SK-N-SH (cell line): ENCODE data around the gene LRP6. TPM values are rescaled to one million over a fixed set of nuclear protein-coding genes. Genes with fewer than 3 reads are reported as not detected.
A peak's percentile ranks its signal among the peaks of the same experiment; 100 is the strongest.

Experiments
- CTCF ChIA-PET: fragments of 300-600, 350-600 bp; formaldehyde crosslinking; extraction: SDS; loops from one replicate; lab custom pipeline; 2021; lab: Yijun Ruan, JAX
- POLR2A ChIA-PET: fragments of 350-600 bp; sonication (Branson Sonifier 250); formaldehyde crosslinking; extraction: SDS; loops from one replicate; lab custom pipeline; 2020; ENCODE audit warnings: antibody characterized with exemption, inconsistent platforms; lab: Yijun Ruan, JAX
- DNase-seq: peaks from one replicate; pipeline ENCODE4 v3.0.0; 2012
- H2AFZ ChIP-seq: fragments of 200-600 bp; sonication (generic); 2 replicates; pipeline ENCODE4 v1.8.1; 2016; ENCODE audit warnings: antibody characterized with exemption, mild to moderate bottlenecking, low read depth
- H3F3A ChIP-seq: fragments of 200-600 bp; sonication (generic); replicated peaks from 2 replicates; pipeline ENCODE3; 2016; ENCODE audit warnings: antibody characterized with exemption, mild to moderate bottlenecking; ENCODE audit not compliant: insufficient read depth
- H3K27ac ChIP-seq, 2 experiments: fragments of 200-500 bp in 1 of 2; fragments of 200-600 bp in 1 of 2; sonication (Bioruptor generic) in 1 of 2; sonication (generic), shearing (Covaris generic) in 1 of 2; 2 replicates each; pipeline versions ENCODE4 v1.5.1 to v1.6.1; 2014 to 2016; ENCODE audit warnings: low read depth in 2 of 2, inconsistent platforms in 1 of 2, low read length in 1 of 2, mild to moderate bottlenecking in 1 of 2, mixed read lengths in 1 of 2
- H3K27me3 ChIP-seq: fragments of 200-600 bp; sonication (generic), shearing (Covaris generic); 2 replicates; pipeline ENCODE4 v1.6.1; 2016; ENCODE audit warnings: mixed run types; ENCODE audit not compliant: insufficient read depth
- H3K36me3 ChIP-seq, 2 experiments: fragments of 200-500 bp in 1 of 2; fragments of 200-600 bp in 1 of 2; sonication (Bioruptor generic) in 1 of 2; sonication (generic) in 1 of 2; replicated peaks in 1 of 2; 2 replicates each; pipeline versions ENCODE3 to v1.5.1; 2014 to 2016; ENCODE audit warnings: low read length in 1 of 2, mild to moderate bottlenecking in 1 of 2; ENCODE audit not compliant: insufficient read depth in 2 of 2, control insufficient read depth in 1 of 2
- H3K4me1 ChIP-seq, 2 experiments: fragments of 200-500 bp in 1 of 2; fragments of 200-600 bp in 1 of 2; sonication (Bioruptor generic) in 1 of 2; sonication (generic), shearing (Covaris generic) in 1 of 2; 2 replicates each; pipeline versions ENCODE4 v1.5.1 to v1.6.1; 2014 to 2016; ENCODE audit warnings: low read depth in 1 of 2, low read length in 1 of 2, mixed run types in 1 of 2; ENCODE audit not compliant: insufficient read depth in 2 of 2, control insufficient read depth in 1 of 2
- H3K4me2 ChIP-seq: fragments of 200-600 bp; sonication (generic), shearing (Covaris generic); 2 replicates; pipeline ENCODE4 v1.6.1; 2017; ENCODE audit warnings: mixed run types
- H3K4me3 ChIP-seq, 2 experiments: fragments of 200-500 bp in 1 of 2; fragments of 200-600 bp in 1 of 2; sonication (Bioruptor generic) in 1 of 2; sonication (generic), shearing (Covaris generic) in 1 of 2; 2 replicates each; pipeline versions ENCODE4 v1.5.1 to v1.8.1; 2014 to 2016; ENCODE audit warnings: low read depth in 2 of 2, inconsistent platforms in 1 of 2, low read length in 1 of 2, mild to moderate bottlenecking in 1 of 2, mixed read lengths in 1 of 2, moderate library complexity in 1 of 2
- H3K79me2 ChIP-seq: fragments of 200-600 bp; sonication (generic); 2 replicates; pipeline ENCODE4 v1.8.1; 2017; ENCODE audit warnings: mild to moderate bottlenecking; ENCODE audit not compliant: insufficient read depth
- H3K9ac ChIP-seq: fragments of 200-600 bp; sonication (generic); 2 replicates; pipeline ENCODE4 v1.6.1; 2017; ENCODE audit warnings: mixed run types
- H3K9me2 ChIP-seq: fragments of 200-600 bp; sonication (generic); 2 replicates; pipeline ENCODE4 v1.6.1; 2017; ENCODE audit warnings: mixed run types
- H3K9me3 ChIP-seq: fragments of 200-600 bp; sonication (generic); 2 replicates; pipeline ENCODE4 v1.6.1; 2017; ENCODE audit warnings: mixed run types, mild to moderate bottlenecking, moderate library complexity
- H4K20me1 ChIP-seq: fragments of 200-600 bp; sonication (generic); 2 replicates; pipeline ENCODE4 v1.6.1; 2017; ENCODE audit warnings: mild to moderate bottlenecking, mixed run types; ENCODE audit not compliant: insufficient read depth
- FOSL2 ChIP-seq: IDR thresholded peaks from 2 replicates; pipeline ENCODE4 v1.4.0; 2012; ENCODE audit warnings: low read depth, mild to moderate bottlenecking, moderate library complexity, borderline replicate concordance
- FOXM1 ChIP-seq: IDR thresholded peaks from 2 replicates; pipeline ENCODE4 v1.4.0; 2012; ENCODE audit warnings: low read depth, mild to moderate bottlenecking
- GATA2 ChIP-seq: sonication (generic); formaldehyde crosslinking; IDR thresholded peaks from 2 replicates; pipeline ENCODE4 v1.5.0; 2020; ENCODE audit warnings: mild to moderate bottlenecking, missing genetic modification reagents
- MXI1 ChIP-seq: IDR thresholded peaks from 2 replicates; pipeline ENCODE4 v1.6.1; 2012; ENCODE audit warnings: mild to moderate bottlenecking, low read depth, low read length, improper control_type of control experiment
- NRF1 ChIP-seq: IDR thresholded peaks from 2 replicates; pipeline ENCODE4 v1.6.1; 2012; ENCODE audit warnings: low read depth, mild to moderate bottlenecking, low read length
- POLR2AphosphoS5 ChIP-seq: IDR thresholded peaks from 2 replicates; pipeline ENCODE4 v1.6.1; 2012; ENCODE audit warnings: low read depth, low read length
- RAD21 ChIP-seq: IDR thresholded peaks from 2 replicates; pipeline ENCODE4 v1.6.1; 2012; ENCODE audit warnings: mild to moderate bottlenecking, low read length
- SMC3 ChIP-seq: IDR thresholded peaks from 2 replicates; pipeline ENCODE4 v1.6.1; 2012; ENCODE audit warnings: low read depth, low read length, improper control_type of control experiment
- TAF1 ChIP-seq: IDR thresholded peaks from 2 replicates; pipeline ENCODE4 v1.6.1; 2012; ENCODE audit warnings: low read depth, mild to moderate bottlenecking, low read length, moderate library complexity, borderline replicate concordance
- WGBS: methylation state at CpG from one replicate; pipeline ENCODE4 v1.1.6; 2017; ENCODE audit warnings: low lambda C conversion rate; 5-methylcytosine and 5-hydroxymethylcytosine counted together
- polyA plus RNA-seq, 3 experiments: library from polyadenylated mRNA; depleted of rRNA; stranded (reverse); fragments of >200 nt; gene quantifications; 2 replicates each; pipeline ENCODE4 v1.2.3, GENCODE V29; 2012
- TF ChIP-seq, protein P1 (sequence below): fragments of 150-350 bp; IDR thresholded peaks from 2 replicates; pipeline ENCODE4 v1.6.1; 2016; ENCODE audit warnings: mild to moderate bottlenecking, low read depth, low read length
- TF ChIP-seq, protein P2 (sequence below): IDR thresholded peaks from 2 replicates; pipeline ENCODE4 v1.4.0; 2012; ENCODE audit warnings: low read depth, borderline replicate concordance
- TF ChIP-seq, protein P3 (sequence below): IDR thresholded peaks from 2 replicates; pipeline ENCODE4 v1.4.0; 2012; ENCODE audit warnings: low read depth
- TF ChIP-seq, protein P4 (sequence below): fragments of 200-600 bp; sonication (generic); IDR thresholded peaks from 2 replicates; pipeline ENCODE4 v1.6.1; 2017; ENCODE audit warnings: antibody characterized with exemption, mild to moderate bottlenecking, moderate library complexity
- TF ChIP-seq, protein P5 (sequence below): IDR thresholded peaks from 2 replicates; pipeline ENCODE4 v1.6.1; 2012; ENCODE audit warnings: mild to moderate bottlenecking, low read depth, low read length, moderate library complexity

Gene LRP6
- polyA plus RNA-seq, 1 of the 3 experiments (the other 2 are of a cell fraction) = 13.7 TPM

DNA sequence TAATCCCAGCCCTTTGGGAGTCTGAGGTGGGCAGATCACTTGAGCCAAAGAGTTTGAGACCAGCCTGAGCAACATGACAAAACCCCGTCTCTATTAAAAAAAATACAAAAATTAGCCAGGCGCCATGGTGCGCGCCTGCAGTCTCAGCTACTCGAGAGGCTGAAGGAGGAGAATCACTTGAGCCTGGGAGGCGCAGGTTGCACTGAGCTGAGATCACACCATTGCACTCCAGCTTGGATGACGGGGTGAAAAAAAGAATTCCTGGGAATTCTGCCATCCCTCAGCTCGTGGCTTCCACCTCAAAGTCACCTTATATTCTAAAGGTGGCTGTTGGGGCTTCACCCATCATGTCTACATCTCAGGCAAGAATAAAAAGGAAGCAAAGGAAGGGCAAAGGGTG, 183.2 kb downstream of the LRP6 start:
- H3K27me3 ChIP-seq = no peaks in the 10 kb centered on the region
- no peak overlapping the region for H3K9ac ChIP-seq
- H3K79me2 ChIP-seq = no peaks in the 10 kb centered on the region
- no peak overlapping the region for H2AFZ ChIP-seq
- peaks cover 4 to 5% of the 10 kb centered on the region in 2 experiments; a peak in 3 of 4 replicates for H3K4me1 ChIP-seq
- H3K9me2 ChIP-seq = no peaks in the 10 kb centered on the region
- 90% methylated on average over 8 of the region's 8 CpGs for WGBS
- H3K4me3 ChIP-seq = no peak overlapping the region
- H3F3A ChIP-seq = no peaks in the 10 kb centered on the region
- CTCF ChIA-PET = interaction anchor here (0.7 to 8.6 kb wide), 4 partner anchors 184 to 503 kb away, joined by 3 to 107 read pairs (median 3); partner anchors contain the start of gene LRP6
- POLR2A ChIA-PET = no interaction called here
- H4K20me1 ChIP-seq = no peaks in the 10 kb centered on the region
- no peaks in the 10 kb centered on the region for H3K9me3 ChIP-seq
- H3K4me2 ChIP-seq = no peak overlapping the region
- no peak overlapping the region for H3K27ac ChIP-seq
- no peaks in the 10 kb centered on the region for H3K36me3 ChIP-seq
- DNase-seq = no peak
- TF ChIP-seq TAF1 (no peak), GATA2 (no peak), POLR2AphosphoS5 (no peak)
- TF ChIP-seq, protein P1, sequence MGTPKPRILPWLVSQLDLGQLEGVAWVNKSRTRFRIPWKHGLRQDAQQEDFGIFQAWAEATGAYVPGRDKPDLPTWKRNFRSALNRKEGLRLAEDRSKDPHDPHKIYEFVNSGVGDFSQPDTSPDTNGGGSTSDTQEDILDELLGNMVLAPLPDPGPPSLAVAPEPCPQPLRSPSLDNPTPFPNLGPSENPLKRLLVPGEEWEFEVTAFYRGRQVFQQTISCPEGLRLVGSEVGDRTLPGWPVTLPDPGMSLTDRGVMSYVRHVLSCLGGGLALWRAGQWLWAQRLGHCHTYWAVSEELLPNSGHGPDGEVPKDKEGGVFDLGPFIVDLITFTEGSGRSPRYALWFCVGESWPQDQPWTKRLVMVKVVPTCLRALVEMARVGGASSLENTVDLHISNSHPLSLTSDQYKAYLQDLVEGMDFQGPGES = no peak
- TF ChIP-seq, protein P2, sequence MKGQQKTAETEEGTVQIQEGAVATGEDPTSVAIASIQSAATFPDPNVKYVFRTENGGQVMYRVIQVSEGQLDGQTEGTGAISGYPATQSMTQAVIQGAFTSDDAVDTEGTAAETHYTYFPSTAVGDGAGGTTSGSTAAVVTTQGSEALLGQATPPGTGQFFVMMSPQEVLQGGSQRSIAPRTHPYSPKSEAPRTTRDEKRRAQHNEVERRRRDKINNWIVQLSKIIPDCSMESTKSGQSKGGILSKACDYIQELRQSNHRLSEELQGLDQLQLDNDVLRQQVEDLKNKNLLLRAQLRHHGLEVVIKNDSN = no peak
- TF ChIP-seq, protein P3, sequence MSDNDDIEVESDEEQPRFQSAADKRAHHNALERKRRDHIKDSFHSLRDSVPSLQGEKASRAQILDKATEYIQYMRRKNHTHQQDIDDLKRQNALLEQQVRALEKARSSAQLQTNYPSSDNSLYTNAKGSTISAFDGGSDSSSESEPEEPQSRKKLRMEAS = no peak

DNA sequence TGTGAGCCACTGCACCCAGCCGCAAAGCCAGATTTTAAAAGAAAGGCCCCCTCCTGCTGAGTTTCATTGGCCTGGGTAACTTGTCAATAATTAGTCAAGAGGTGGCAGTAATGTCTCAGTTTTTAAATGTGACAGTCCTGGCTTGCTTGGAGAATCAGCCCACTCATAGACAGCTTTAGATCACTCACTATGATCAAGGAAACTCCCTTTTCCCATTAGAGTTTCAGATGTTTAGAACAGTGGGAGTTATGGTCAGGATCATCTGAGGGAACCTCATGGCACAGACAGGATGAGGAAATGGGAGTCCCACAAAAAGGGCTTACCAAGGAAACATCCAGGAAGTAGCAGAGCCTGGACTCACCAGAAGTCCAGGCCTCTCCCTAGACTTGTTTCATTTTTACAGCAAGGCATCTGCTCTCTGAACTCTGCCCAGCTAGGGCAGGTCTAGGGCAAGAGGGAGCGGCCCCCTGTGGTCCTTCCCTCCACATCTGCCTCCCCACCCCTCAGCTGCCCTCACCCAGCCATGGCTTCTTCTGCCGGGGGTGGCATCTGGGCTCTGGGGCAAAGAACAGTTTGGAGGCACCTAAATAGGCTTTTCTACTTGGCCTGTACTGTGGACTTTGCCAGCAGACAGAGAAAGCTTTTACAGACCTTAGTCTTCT, 184.9 kb downstream of the LRP6 start:
- no peaks in the 10 kb centered on the region for H4K20me1 ChIP-seq
- ChIA-PET POLR2A (interaction anchor here (1.0 kb wide), 1 partner anchor 185 kb away, joined by 7 read pairs; the partner anchor contains the start of gene LRP6), CTCF (interaction anchor here (0.8 to 8.6 kb wide), 17 partner anchors 9 to 254 kb away, joined by 3 to 107 read pairs (median 3); partner anchors contain the start of genes BCL2L14 and LRP6)
- no peaks in the 10 kb centered on the region for H3K27me3 ChIP-seq
- H2AFZ ChIP-seq = peak overlapping the region; percentile 60; the same call in 1 of the 2 replicates
- DNase-seq = peak; percentile 67
- H3K9ac ChIP-seq = no peak overlapping the region
- H3K4me3 ChIP-seq = no peak overlapping the region
- 69% methylated on average over 3 of the region's 3 CpGs for WGBS
- peak overlapping the region in 1 of 2 experiments; percentile 39; a peak in 2 of 4 replicates for H3K27ac ChIP-seq
- TF ChIP-seq FOSL2 = no peak
- peak; percentile 73 for TF ChIP-seq SMC3
- TF ChIP-seq, protein P4, sequence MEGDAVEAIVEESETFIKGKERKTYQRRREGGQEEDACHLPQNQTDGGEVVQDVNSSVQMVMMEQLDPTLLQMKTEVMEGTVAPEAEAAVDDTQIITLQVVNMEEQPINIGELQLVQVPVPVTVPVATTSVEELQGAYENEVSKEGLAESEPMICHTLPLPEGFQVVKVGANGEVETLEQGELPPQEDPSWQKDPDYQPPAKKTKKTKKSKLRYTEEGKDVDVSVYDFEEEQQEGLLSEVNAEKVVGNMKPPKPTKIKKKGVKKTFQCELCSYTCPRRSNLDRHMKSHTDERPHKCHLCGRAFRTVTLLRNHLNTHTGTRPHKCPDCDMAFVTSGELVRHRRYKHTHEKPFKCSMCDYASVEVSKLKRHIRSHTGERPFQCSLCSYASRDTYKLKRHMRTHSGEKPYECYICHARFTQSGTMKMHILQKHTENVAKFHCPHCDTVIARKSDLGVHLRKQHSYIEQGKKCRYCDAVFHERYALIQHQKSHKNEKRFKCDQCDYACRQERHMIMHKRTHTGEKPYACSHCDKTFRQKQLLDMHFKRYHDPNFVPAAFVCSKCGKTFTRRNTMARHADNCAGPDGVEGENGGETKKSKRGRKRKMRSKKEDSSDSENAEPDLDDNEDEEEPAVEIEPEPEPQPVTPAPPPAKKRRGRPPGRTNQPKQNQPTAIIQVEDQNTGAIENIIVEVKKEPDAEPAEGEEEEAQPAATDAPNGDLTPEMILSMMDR = peak; percentile 54
- TF ChIP-seq RAD21 = peak; percentile 80
- no peak for TF ChIP-seq FOXM1
- TF ChIP-seq, protein P1 = no peak
- no peak for TF ChIP-seq NRF1
- TF ChIP-seq MXI1 = no peak
- TF ChIP-seq, protein P3 = no peak
- TF ChIP-seq POLR2AphosphoS5 = no peak
- TF ChIP-seq, protein P5, sequence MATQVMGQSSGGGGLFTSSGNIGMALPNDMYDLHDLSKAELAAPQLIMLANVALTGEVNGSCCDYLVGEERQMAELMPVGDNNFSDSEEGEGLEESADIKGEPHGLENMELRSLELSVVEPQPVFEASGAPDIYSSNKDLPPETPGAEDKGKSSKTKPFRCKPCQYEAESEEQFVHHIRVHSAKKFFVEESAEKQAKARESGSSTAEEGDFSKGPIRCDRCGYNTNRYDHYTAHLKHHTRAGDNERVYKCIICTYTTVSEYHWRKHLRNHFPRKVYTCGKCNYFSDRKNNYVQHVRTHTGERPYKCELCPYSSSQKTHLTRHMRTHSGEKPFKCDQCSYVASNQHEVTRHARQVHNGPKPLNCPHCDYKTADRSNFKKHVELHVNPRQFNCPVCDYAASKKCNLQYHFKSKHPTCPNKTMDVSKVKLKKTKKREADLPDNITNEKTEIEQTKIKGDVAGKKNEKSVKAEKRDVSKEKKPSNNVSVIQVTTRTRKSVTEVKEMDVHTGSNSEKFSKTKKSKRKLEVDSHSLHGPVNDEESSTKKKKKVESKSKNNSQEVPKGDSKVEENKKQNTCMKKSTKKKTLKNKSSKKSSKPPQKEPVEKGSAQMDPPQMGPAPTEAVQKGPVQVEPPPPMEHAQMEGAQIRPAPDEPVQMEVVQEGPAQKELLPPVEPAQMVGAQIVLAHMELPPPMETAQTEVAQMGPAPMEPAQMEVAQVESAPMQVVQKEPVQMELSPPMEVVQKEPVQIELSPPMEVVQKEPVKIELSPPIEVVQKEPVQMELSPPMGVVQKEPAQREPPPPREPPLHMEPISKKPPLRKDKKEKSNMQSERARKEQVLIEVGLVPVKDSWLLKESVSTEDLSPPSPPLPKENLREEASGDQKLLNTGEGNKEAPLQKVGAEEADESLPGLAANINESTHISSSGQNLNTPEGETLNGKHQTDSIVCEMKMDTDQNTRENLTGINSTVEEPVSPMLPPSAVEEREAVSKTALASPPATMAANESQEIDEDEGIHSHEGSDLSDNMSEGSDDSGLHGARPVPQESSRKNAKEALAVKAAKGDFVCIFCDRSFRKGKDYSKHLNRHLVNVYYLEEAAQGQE = no peak
- H3K9me2 ChIP-seq = no peaks in the 10 kb centered on the region
- H3K4me1 ChIP-seq = peaks cover 4 to 5% of the 10 kb centered on the region in 2 experiments; a peak in 3 of 4 replicates
- H3K4me2 ChIP-seq = 0 out of 2 replicates have a peak overlapping the region, but pooled peaks have one; percentile 18
- H3K9me3 ChIP-seq = no peaks in the 10 kb centered on the region
- H3K36me3 ChIP-seq = no peaks in the 10 kb centered on the region
- no peaks in the 10 kb centered on the region for H3K79me2 ChIP-seq
- no peaks in the 10 kb centered on the region for H3F3A ChIP-seq
